ENCODE data around the gene PCNX4. TPM values are rescaled to one million over a fixed set of nuclear protein-coding genes. Genes with fewer than 3 reads are reported as not detected.

PCNX4 gene
- total RNA-seq, 1 donor from 2014 or later: 53.9 TPM

GRCh38 chr14:60206249-60206670 lies 114.5 kb downstream of the PCNX4 start:
- DNase-seq (ENCODE audit: low read depth in 2 of 2): no peak

GRCh38 chr14:60206837-60207533 lies 115.3 kb downstream of the PCNX4 start:
- DNase-seq (ENCODE audit: low read depth in 2 of 2): no peak

GRCh38 chr14:60210703-60211102 lies 119.0 kb downstream of the PCNX4 start:
- DNase-seq (ENCODE audit: low read depth in 2 of 2): no peak

- DNase-seq (ENCODE audit: low read depth in 2 of 2): no peak
These were observed 119.4 kb downstream of the PCNX4 start for GRCh38 chr14:60211153-60211552.

GRCh38 chr14:60212503-60213371 lies 121.0 kb downstream of the PCNX4 start:
- no peak for DNase-seq (ENCODE audit: low read depth in 2 of 2)

GRCh38 chr14:60214003-60214402 lies 122.3 kb downstream of the PCNX4 start:
- no peak for DNase-seq (ENCODE audit: low read depth in 2 of 2)

- DNase-seq (ENCODE audit: low read depth in 2 of 2): no peak
These were observed 122.8 kb downstream of the PCNX4 start for GRCh38 chr14:60214415-60215126.

- no peak for DNase-seq (ENCODE audit: low read depth in 2 of 2)
These were observed 123.4 kb downstream of the PCNX4 start for GRCh38 chr14:60215127-60215444.

GRCh38 chr14:60215520-60216420 lies 124.0 kb downstream of the PCNX4 start:
- DNase-seq (ENCODE audit: low read depth in 2 of 2): no peak

GRCh38 chr14:60217713-60218112 lies 126.0 kb downstream of the PCNX4 start:
- no peak for DNase-seq (ENCODE audit: low read depth in 2 of 2)

Other genes starting within 250 kb of the PCNX4 start
- gene RTN1, start 221.1 kb upstream of the PCNX4 start, total RNA-seq: under 0.01 and 0.13 TPM in 2 replicates
- gene LRRC9, start 171.8 kb upstream of the PCNX4 start, total RNA-seq: not detected in 2 replicates
- 78.3 and 80.0 TPM in 2 replicates for gene DHRS7, start 73.5 kb downstream of the PCNX4 start, total RNA-seq
- gene PPM1A, start 157.3 kb downstream of the PCNX4 start, total RNA-seq: 10.1 and 13.8 TPM in 2 replicates